LNCaP clone FGC (cell line): ENCODE measurements around the gene HTR2A.
A peak's percentile ranks its signal among the peaks of the same experiment; 100 is the strongest.

Source experiments
- DNase-seq: peaks from one replicate; pipeline ENCODE4 v3.0.0-alpha.2; 2011; ENCODE audit warnings: low read depth
- H3K4me3 ChIP-seq: 2 replicates; pipeline ENCODE4 v1.5.1; 2011; ENCODE audit warnings: mild to moderate bottlenecking, low read depth, low read length, control low read depth
- CTCF ChIP-seq: IDR thresholded peaks from 2 replicates; pipeline ENCODE4 v1.5.1; 2012; ENCODE audit warnings: mild to moderate bottlenecking; ENCODE audit not compliant: control insufficient read depth, insufficient read depth; ENCODE audit errors: extremely low read depth

HTR2A gene

GRCh38 chr13:46896341-46897137 is at the start of gene HTR2A:
HTR2A (minus strand) TSS chr13:46897053; CDS start chr13:46895906, 1,147 bp downstream.
- no peak for DNase-seq
- TF ChIP-seq CTCF: no peak
- peak within 1 kb of the TSS; percentile 18; the same call in 1 of the 2 replicates for H3K4me3 ChIP-seq

GRCh38 chr13:46936525-46936924 is 39.7 kb upstream of the HTR2A start:
- H3K4me3 ChIP-seq: no peak overlapping the region
- no peak for TF ChIP-seq CTCF
- DNase-seq: no peak

GRCh38 chr13:46934749-46935148 is 37.9 kb upstream of the HTR2A start:
- no peak for TF ChIP-seq CTCF
- DNase-seq: no peak
- no peak overlapping the region for H3K4me3 ChIP-seq

GRCh38 chr13:46926916-46927590 is 30.2 kb upstream of the HTR2A start:
- H3K4me3 ChIP-seq: no peak overlapping the region
- TF ChIP-seq CTCF: no peak
- DNase-seq: no peak

- H3K4me3 ChIP-seq: no peak overlapping the region
- TF ChIP-seq CTCF: no peak
- no peak for DNase-seq
Observed at GRCh38 chr13:46925486-46925885, 28.6 kb upstream of the HTR2A start.

- DNase-seq: no peak
- H3K4me3 ChIP-seq: no peak overlapping the region
- TF ChIP-seq CTCF: no peak
Observed at GRCh38 chr13:46914341-46914740, 17.5 kb upstream of the HTR2A start.
